ENCODE measurements around the gene TAL1.

TAL1 gene

DNA sequence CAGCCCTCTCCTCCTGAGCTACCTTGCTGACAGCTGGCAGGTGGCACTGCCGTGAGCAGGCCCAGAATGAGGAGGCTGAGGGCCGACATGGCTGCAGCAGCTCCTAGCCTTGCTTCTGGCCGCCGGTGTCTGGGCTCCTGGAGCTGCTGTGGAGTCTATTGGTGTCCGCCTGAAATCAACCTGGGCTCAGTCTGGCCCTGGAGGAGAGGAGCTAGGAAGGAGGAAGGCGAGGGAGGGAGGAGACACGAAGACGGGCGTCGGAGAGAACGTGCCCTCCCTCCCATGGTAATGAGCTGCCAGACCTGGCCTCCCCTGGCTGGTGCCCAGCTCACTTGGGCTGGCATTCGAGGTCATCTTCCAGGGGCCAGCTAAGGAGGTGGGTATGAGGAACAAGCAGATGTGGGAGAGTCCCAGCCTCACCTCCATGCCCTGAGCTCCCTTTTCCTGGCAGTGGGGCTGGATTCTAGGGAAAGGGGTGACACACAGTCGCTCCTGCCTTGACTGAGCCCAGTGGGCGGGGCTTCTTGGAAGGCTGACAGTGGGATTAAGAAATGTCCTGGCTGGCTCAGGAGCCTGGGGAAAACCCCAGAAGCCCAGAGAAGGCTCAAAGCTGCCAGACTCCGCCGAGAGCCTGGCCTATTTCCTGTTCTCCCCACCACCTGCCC, 42.0 kb downstream of the TAL1 start, which contains the start of gene PDZK1IP1:
Gene PDZK1IP1 (minus strand): TSS at position 193 of the 665 bp plus-strand sequence. CDS start 104 bp downstream, at position 89.
- in situ Hi-C loops (cut with HindIII; ENCODE audit: low pct_ligation_motif_present, low sequenced_read_pairs) = no loop called here
- Histone ChIP-seq H3K27ac (no peak within 1 kb of the TSS), H3K36me3 (replicated peaks) (no peaks in the 10 kb centered on the region), H3K27me3 (replicated peaks) (peaks cover 3% of the 10 kb centered on the region), H3K4me3 (ENCODE audit: low read depth, low read length) (no peak within 1 kb of the TSS)
- TF ChIP-seq, protein P1, sequence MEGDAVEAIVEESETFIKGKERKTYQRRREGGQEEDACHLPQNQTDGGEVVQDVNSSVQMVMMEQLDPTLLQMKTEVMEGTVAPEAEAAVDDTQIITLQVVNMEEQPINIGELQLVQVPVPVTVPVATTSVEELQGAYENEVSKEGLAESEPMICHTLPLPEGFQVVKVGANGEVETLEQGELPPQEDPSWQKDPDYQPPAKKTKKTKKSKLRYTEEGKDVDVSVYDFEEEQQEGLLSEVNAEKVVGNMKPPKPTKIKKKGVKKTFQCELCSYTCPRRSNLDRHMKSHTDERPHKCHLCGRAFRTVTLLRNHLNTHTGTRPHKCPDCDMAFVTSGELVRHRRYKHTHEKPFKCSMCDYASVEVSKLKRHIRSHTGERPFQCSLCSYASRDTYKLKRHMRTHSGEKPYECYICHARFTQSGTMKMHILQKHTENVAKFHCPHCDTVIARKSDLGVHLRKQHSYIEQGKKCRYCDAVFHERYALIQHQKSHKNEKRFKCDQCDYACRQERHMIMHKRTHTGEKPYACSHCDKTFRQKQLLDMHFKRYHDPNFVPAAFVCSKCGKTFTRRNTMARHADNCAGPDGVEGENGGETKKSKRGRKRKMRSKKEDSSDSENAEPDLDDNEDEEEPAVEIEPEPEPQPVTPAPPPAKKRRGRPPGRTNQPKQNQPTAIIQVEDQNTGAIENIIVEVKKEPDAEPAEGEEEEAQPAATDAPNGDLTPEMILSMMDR (IDR thresholded peaks at IDR 0.05; ENCODE audit: low read depth, low read length, missing control alignments) = no peak
- DNase-seq = peak; percentile 31

DNA sequence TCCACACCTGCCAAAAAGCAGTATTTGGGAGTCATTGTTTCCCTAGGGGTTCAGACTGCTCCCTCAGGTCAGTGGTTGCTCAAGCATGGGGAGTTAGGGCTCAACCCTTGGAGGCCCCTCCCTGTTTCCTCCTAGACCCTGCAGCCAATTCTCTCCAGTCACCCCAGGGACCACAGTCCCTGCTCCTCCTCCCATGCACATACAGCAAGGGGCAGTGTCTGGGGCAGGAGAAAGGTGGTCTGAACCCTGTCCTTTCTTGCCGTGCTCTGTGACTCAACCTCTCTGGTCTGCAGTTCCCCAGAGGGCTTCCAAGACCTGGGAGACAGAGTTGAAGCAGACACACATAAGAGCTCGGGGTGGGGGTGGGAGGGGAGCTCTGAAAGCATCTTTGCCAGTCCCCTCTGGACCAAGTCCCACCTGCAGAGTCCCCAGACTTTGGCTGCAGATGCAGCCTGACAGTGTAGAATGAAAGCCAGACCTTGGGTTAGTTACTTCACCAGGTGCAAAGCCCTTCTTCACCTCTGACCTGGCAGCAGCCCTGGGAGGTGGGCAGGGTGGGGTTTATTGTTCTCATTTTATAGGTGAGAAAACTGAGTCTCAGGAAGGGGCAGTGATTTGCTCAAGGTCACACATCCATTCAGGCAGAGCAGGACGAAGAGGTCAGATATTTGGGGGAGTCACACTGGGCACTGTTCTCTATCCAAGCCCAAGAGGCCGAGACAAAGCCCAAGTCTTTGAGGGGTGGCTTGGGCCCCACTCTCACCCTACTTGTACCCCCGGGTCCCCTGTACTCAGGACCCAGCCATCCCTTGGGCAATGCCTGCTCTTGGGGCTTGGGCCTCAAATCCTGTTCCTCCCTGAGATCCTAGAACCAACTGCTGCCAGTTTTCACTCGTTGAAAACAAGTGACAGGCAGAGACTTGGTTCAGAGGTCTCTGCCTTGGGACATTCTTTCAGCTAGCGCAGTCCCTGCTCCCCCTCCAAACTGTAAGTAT, 42.9 kb downstream of the TAL1 start:
- peaks cover 2% of the 10 kb centered on the region for H3K27me3 ChIP-seq (replicated peaks)
- in situ Hi-C loops (cut with HindIII; ENCODE audit: low pct_ligation_motif_present, low sequenced_read_pairs) = no loop called here
- no peak overlapping the region for H3K27ac ChIP-seq
- DNase-seq = no peak
- H3K4me3 ChIP-seq (ENCODE audit: low read depth, low read length) = no peak overlapping the region
- H3K36me3 ChIP-seq (replicated peaks) = no peaks in the 10 kb centered on the region
- TF ChIP-seq, protein P1 (IDR thresholded peaks at IDR 0.05; ENCODE audit: low read depth, low read length, missing control alignments) = no peak

DNA sequence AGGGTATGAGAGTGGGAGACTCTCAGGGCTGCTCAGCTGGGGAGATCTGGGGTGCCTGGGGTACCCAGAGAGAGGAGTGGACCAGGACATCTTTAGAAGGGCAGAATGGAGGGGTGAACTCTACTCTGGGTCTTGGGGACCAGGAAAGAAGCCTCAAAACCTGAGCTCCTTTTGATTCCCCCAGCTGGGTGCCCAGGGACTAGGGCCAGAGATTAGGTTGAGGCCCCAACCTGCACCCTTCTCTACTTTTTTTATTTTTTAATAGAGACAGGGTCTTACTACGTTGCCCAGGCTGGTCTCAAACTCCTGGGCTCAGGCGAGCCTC, 44.1 kb downstream of the TAL1 start:
- H3K4me3 ChIP-seq (ENCODE audit: low read depth, low read length) = no peak overlapping the region
- no peaks in the 10 kb centered on the region for H3K27me3 ChIP-seq (replicated peaks)
- TF ChIP-seq, protein P1 (IDR thresholded peaks at IDR 0.05; ENCODE audit: low read depth, low read length, missing control alignments) = no peak
- DNase-seq = no peak
- in situ Hi-C loops (cut with HindIII; ENCODE audit: low pct_ligation_motif_present, low sequenced_read_pairs) = no loop called here
- H3K36me3 ChIP-seq (replicated peaks) = no peaks in the 10 kb centered on the region
- no peak overlapping the region for H3K27ac ChIP-seq

DNA sequence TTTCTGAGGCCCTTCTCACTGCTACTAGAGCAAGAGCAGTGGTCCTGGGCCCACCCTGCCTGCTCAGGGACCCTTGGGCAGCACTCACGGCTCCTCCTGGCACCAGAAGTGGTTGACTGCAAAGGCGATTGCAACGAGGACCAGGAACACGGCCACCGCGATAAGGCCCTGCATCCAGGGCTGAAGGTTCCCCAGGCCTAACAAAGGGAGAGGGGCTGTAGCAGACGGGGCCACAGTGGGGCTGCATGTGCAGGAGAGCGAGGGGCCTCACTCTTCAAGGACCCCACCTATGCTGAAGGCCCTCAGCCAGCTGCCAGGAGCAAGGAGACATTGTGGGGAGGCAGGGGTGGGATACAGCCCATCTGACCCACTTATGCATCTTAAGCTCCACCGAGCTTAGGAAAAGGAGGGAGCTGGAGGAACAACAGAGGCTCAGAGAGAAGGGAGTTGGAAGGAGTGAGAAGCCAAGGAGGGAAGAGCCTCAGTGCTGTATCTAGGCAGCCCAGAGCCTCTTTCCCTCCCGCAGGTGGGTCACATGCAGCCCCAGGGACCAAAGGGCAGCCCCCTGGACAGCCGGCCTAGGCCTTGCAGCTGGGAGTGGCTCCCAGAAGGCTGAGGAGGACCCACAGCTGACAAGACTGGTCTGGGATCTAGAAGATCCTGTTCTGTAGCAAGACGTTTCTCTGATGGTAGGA, 44.6 kb downstream of the TAL1 start:
- H3K27me3 ChIP-seq (replicated peaks) = no peaks in the 10 kb centered on the region
- H3K4me3 ChIP-seq (ENCODE audit: low read depth, low read length) = no peak overlapping the region
- TF ChIP-seq, protein P1 (IDR thresholded peaks at IDR 0.05; ENCODE audit: low read depth, low read length, missing control alignments) = no peak
- no peak overlapping the region for H3K27ac ChIP-seq
- DNase-seq = no peak
- H3K36me3 ChIP-seq (replicated peaks) = no peaks in the 10 kb centered on the region
- in situ Hi-C loops (cut with HindIII; ENCODE audit: low pct_ligation_motif_present, low sequenced_read_pairs) = no loop called here

DNA sequence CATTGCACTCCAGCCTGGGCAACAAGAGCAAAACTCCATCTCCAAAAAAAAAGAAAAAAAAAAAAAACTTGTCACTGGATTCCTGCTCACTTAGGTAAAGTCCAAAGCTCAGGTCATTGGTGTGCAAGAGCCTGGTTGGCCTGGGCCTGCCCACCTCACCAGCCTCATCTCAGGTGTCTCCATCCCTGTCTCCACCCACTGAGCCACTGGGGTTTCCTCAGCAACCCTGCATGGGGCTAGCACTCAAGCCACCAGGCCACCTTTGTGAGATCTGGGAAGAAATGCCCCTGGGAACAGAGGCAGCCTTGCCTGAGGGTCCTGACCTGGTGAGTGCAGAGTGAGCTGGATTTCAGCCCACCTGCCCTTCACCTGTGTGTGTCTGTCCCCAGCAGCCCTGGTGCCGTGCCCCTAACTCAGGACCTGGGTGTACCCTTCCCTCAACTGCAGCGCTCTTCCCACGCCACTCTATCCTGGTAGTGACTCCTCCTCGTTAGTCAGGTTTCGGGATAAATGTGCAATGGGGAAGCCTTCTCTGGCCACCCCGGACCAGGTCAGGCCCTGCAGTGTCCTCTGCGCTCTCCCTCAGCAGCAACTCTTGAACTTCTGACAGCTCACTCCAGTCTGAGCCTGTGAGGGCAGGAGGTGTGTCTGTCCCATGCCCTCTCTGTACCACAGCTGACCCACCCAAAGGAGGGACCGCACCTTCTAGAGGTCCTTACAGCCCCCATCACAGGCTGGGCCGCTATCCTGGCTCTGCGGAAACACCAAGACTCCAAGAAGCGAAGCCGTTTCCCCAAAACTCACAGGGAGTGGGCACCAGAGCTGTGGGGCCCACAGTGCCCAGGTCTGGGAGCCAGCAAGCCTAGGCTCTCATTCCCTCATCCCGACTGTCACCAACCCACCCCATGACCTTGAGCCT, 45.5 kb downstream of the TAL1 start:
- in situ Hi-C loops (cut with HindIII; ENCODE audit: low pct_ligation_motif_present, low sequenced_read_pairs) = no loop called here
- H3K4me3 ChIP-seq (ENCODE audit: low read depth, low read length) = no peak overlapping the region
- H3K36me3 ChIP-seq (replicated peaks) = no peaks in the 10 kb centered on the region
- DNase-seq = no peak
- no peaks in the 10 kb centered on the region for H3K27me3 ChIP-seq (replicated peaks)
- TF ChIP-seq, protein P1 (IDR thresholded peaks at IDR 0.05; ENCODE audit: low read depth, low read length, missing control alignments) = no peak
- H3K27ac ChIP-seq = no peak overlapping the region
